ENCODE data around the gene PODNL1.

The PODNL1 gene

DNA sequence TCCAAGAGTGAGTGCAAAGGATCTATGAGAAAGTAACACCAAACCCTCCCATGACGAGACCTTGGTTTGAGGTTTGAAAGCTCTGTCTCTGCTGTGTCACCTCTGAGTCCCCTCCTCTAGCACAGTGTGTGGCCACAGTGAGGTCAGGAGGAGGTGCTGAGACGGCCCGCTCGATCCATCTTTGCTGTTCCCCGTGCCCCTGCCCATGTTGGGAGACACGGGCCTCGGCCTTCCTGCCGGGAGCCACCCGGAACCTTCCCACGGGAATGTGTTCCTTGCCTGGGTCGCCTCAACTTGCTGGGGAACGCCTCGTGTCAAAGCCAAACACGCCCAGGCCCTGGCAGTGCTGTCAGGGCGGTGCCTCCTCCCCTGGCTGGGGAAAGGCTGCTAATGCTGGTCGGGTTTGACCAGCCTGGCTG is 51.2 kb downstream of the PODNL1 start:
- no peak for DNase-seq (ENCODE audit: low read depth)
- in situ Hi-C loops (cut with HindIII; ENCODE audit: low sequenced_read_pairs) = loop anchor here (5.0 kb wide), 1 partner anchor 190 kb away; no protein-coding TSS in a partner anchor
- H3K4me3 ChIP-seq (ENCODE audit: low read depth, low read length) = no peak overlapping the region
- TF ChIP-seq, protein P1, sequence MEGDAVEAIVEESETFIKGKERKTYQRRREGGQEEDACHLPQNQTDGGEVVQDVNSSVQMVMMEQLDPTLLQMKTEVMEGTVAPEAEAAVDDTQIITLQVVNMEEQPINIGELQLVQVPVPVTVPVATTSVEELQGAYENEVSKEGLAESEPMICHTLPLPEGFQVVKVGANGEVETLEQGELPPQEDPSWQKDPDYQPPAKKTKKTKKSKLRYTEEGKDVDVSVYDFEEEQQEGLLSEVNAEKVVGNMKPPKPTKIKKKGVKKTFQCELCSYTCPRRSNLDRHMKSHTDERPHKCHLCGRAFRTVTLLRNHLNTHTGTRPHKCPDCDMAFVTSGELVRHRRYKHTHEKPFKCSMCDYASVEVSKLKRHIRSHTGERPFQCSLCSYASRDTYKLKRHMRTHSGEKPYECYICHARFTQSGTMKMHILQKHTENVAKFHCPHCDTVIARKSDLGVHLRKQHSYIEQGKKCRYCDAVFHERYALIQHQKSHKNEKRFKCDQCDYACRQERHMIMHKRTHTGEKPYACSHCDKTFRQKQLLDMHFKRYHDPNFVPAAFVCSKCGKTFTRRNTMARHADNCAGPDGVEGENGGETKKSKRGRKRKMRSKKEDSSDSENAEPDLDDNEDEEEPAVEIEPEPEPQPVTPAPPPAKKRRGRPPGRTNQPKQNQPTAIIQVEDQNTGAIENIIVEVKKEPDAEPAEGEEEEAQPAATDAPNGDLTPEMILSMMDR (IDR thresholded peaks at IDR 0.05; ENCODE audit: low read depth, low read length, missing control alignments) = no peak

DNA sequence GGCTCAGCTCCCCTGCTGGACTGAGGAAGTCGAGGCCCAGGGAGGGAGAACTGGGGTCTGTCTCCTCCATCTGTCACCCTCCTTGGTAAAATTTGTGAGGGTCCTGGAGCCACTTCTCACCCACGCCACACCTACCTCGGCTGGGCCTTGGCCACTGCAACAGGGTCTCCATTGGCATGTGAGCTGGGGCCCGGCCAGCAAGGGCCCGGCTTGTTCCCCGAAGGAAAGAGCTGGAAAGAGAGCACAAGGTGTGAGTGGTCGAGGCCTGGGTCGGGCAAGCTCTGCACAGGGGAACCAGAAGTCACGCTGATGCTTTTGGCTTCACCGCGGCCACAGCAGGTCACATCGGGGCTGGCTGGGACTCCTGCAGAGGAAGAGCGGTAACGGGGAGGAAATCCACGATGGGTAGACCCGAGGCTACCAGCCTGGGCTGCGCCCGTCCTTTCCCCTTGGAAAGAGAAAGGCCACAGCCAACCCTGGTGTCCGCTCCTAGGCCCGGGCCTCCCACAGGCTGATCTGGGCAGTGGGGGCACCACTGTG is 52.3 kb downstream of the PODNL1 start:
- TF ChIP-seq, protein P1 (IDR thresholded peaks at IDR 0.05; ENCODE audit: low read depth, low read length, missing control alignments) = no peak
- no peak overlapping the region for H3K4me3 ChIP-seq (ENCODE audit: low read depth, low read length)
- in situ Hi-C loops (cut with HindIII; ENCODE audit: low sequenced_read_pairs) = loop anchor here (5.0 kb wide), 1 partner anchor 191 kb away; no protein-coding TSS in a partner anchor
- DNase-seq (ENCODE audit: low read depth) = no peak

DNA sequence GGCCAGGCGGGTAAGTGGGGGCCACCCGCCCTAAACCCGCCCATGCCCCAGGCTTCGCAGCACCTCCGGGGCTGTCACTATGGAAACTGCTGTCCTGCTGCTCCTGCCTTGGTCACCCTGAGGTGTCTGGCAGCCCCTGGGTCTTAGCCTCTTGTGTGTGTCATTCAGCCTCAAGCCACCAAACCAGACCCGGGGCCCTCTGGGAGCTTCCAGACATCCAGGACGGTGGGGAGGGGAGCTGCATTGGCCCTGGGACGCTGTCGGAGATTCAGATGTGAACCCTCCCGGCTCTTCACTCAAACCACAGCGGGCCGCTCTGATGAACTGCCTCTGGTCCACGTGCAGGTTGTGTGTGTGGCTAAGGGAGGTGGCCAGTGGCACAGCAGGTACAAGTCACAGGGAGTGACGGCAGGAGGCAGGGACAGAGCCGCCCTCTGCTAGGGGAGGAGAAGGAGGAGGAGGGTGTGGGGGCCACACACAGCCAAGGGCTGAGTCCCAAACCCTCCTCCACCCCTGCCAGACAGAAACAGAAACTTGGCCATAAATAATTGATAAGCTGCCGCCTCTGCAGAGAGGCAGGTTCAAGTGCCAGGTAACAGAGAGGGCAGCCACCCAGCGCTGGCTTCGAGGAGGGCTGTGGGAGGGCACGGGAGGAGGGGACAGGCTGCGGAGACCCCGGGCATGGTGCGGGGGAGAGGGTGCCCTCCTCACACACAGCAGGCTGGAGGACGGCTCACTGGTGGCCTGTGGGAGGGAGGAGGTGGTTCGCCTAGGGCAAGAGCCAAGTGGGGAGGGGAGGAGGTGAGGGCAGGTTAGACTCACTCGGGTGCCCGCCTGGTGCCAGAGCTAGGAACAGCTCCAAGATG is 53.3 kb downstream of the PODNL1 start:
- H3K4me3 ChIP-seq (ENCODE audit: low read depth, low read length) = no peak overlapping the region
- in situ Hi-C loops (cut with HindIII; ENCODE audit: low sequenced_read_pairs) = loop anchor here (5.0 kb wide), 1 partner anchor 192 kb away; no protein-coding TSS in a partner anchor
- TF ChIP-seq, protein P1 (IDR thresholded peaks at IDR 0.05; ENCODE audit: low read depth, low read length, missing control alignments) = no peak
- no peak for DNase-seq (ENCODE audit: low read depth)

DNA sequence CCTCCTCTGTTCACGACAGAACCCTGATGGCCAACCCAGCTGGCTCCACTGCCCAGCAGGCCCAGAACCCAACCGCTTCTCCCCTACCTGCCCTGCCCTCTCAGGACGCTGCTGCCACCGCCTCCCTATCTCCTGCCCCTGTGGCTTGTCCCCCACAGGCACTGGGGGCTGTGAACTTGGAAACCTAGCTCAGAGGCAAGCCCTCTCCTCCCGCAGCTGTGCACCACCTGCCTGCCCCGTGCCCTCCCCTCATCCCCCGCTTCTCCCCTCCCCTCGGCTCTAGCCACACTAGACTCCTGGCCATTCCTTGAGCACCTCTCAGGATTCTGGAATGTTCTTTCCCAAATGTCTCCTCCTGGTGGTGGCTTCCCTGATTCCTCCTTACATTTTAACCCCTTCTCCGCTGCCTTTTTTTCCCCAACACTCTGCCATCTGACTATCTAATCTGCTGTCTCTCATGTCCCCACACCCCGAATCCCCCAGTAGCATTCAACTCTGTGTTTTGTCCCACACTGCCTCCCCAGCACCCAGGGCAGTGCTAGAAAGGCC is 54.6 kb downstream of the PODNL1 start:
- in situ Hi-C loops (cut with HindIII; ENCODE audit: low sequenced_read_pairs) = no loop called here
- H3K4me3 ChIP-seq (ENCODE audit: low read depth, low read length) = no peak overlapping the region
- DNase-seq (ENCODE audit: low read depth) = no peak
- TF ChIP-seq, protein P1 (IDR thresholded peaks at IDR 0.05; ENCODE audit: low read depth, low read length, missing control alignments) = no peak

DNA sequence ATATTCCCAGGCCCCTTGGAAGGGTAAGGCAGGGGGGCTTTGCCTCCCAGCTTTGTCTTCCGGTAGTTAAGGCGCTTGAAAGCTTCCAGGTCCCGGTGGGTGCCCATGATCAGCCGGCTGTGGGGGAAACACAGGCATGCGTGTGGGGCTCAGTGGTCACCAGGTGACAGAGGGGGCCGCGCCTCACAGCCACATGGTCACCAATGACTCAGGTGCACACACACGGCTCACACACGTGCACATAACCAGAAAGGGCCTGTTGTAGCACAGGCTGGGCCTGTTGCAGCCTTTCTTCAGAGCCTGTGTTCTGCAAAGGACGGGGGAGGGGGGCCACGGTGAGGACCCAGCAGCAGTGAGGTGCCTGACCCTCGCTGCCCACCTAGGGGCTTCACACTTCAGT is 55.4 kb downstream of the PODNL1 start:
- H3K4me3 ChIP-seq (ENCODE audit: low read depth, low read length) = no peak overlapping the region
- in situ Hi-C loops (cut with HindIII; ENCODE audit: low sequenced_read_pairs) = no loop called here
- DNase-seq (ENCODE audit: low read depth) = no peak
- TF ChIP-seq, protein P1 (IDR thresholded peaks at IDR 0.05; ENCODE audit: low read depth, low read length, missing control alignments) = no peak

DNA sequence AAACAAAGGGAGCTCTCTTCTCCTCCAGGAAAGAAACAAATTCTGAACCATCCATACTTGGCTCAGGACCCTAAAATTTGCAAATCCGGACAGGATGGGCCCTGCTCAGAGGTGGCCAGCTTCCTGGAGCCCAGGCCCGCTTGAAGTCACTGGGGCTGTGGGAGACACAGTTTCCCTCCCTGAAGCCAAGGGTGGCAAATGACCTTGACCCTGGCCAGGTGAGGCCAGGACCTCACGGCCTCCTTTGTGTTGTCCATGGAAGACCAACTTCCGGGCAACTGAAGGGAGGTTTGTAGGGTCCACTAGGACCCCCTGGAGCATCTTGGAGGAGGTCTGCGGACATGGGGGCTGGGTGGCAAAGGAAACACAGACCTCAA is 55.8 kb downstream of the PODNL1 start:
- TF ChIP-seq, protein P1 (IDR thresholded peaks at IDR 0.05; ENCODE audit: low read depth, low read length, missing control alignments) = no peak
- in situ Hi-C loops (cut with HindIII; ENCODE audit: low sequenced_read_pairs) = no loop called here
- H3K4me3 ChIP-seq (ENCODE audit: low read depth, low read length) = no peak overlapping the region
- no peak for DNase-seq (ENCODE audit: low read depth)

Data from astrocyte of the cerebellum (primary cell).